GM18861 (cell line): Measurements from ENCODE around the gene DMAC1.

Source experiments
- ATAC-seq: cut with Tn5 transposase; IDR thresholded peaks from one replicate; pipeline ENCODE4 v1.9.1; 2021; ENCODE audit not compliant: unreplicated experiment

The DMAC1 gene

GRCh38 chr9:7799234-7799943 lies at the start of gene DMAC1:
Gene DMAC1 (minus strand): TSS chr9:7799778. CDS start chr9:7799734, 44 bp downstream.
- ATAC-seq: peak; percentile 87

GRCh38 chr9:7849362-7849761 lies 49.8 kb upstream of the DMAC1 start:
- no peak for ATAC-seq

GRCh38 chr9:7848498-7848897 lies 48.9 kb upstream of the DMAC1 start:
- no peak for ATAC-seq

- peak; percentile 89 for ATAC-seq
These were observed 44.7 kb upstream of the DMAC1 start for GRCh38 chr9:7844242-7844641.

GRCh38 chr9:7841831-7842230 lies 42.3 kb upstream of the DMAC1 start:
- no peak for ATAC-seq

- no peak for ATAC-seq
These were observed 35.0 kb upstream of the DMAC1 start for GRCh38 chr9:7834531-7834930.

- ATAC-seq: no peak
These were observed 28.8 kb upstream of the DMAC1 start for GRCh38 chr9:7828334-7828733.

- ATAC-seq: no peak
These were observed 28.2 kb upstream of the DMAC1 start for GRCh38 chr9:7827792-7828191.

GRCh38 chr9:7827056-7827455 lies 27.5 kb upstream of the DMAC1 start:
- ATAC-seq: no peak

- ATAC-seq: no peak
These were observed 24.1 kb upstream of the DMAC1 start for GRCh38 chr9:7823651-7824050.

- no peak for ATAC-seq
These were observed 20.4 kb upstream of the DMAC1 start for GRCh38 chr9:7819984-7820383.

- ATAC-seq: no peak
These were observed 16.4 kb upstream of the DMAC1 start for GRCh38 chr9:7816021-7816420.

- no peak for ATAC-seq
These were observed 13.5 kb upstream of the DMAC1 start for GRCh38 chr9:7813030-7813429.

GRCh38 chr9:7811677-7812076 lies 12.1 kb upstream of the DMAC1 start:
- no peak for ATAC-seq

- no peak for ATAC-seq
These were observed 3.1 kb upstream of the DMAC1 start for GRCh38 chr9:7802666-7803065.

- ATAC-seq: peak; percentile 15
These were observed 337 bp upstream of the DMAC1 start for GRCh38 chr9:7799944-7800285.

- no peak for ATAC-seq
These were observed 5.4 kb downstream of the DMAC1 start for GRCh38 chr9:7794196-7794595.

GRCh38 chr9:7791394-7791793 lies 8.2 kb downstream of the DMAC1 start:
- ATAC-seq: no peak

- no peak for ATAC-seq
These were observed 8.8 kb downstream of the DMAC1 start for GRCh38 chr9:7790819-7791182.

- no peak for ATAC-seq
These were observed 9.4 kb downstream of the DMAC1 start for GRCh38 chr9:7790022-7790818.

GRCh38 chr9:7788772-7789171 lies 10.8 kb downstream of the DMAC1 start:
- ATAC-seq: no peak

GRCh38 chr9:7785813-7786212 lies 13.8 kb downstream of the DMAC1 start:
- no peak for ATAC-seq

GRCh38 chr9:7784472-7784871 lies 15.1 kb downstream of the DMAC1 start:
- ATAC-seq: no peak
